ENCODE measurements around the gene ADAMTS8.

The ADAMTS8 gene

GRCh38 chr11:130396965-130397364, 31.4 kb downstream of the ADAMTS8 start:
- DNase-seq (ENCODE audit: low read depth) = no peak

GRCh38 chr11:130394615-130395014, 33.8 kb downstream of the ADAMTS8 start:
- DNase-seq (ENCODE audit: low read depth) = no peak

GRCh38 chr11:130391711-130392110, 36.7 kb downstream of the ADAMTS8 start:
- no peak for DNase-seq (ENCODE audit: low read depth)

- DNase-seq (ENCODE audit: low read depth) = peak; percentile 32
Observed at GRCh38 chr11:130390071-130390758, 38.2 kb downstream of the ADAMTS8 start.

GRCh38 chr11:130389335-130389935, 39.0 kb downstream of the ADAMTS8 start:
- DNase-seq (ENCODE audit: low read depth) = no peak

- no peak for DNase-seq (ENCODE audit: low read depth)
Observed at GRCh38 chr11:130388607-130389205, 39.7 kb downstream of the ADAMTS8 start.

GRCh38 chr11:130386056-130386455, 42.4 kb downstream of the ADAMTS8 start:
- DNase-seq (ENCODE audit: low read depth) = no peak

GRCh38 chr11:130383344-130384211, 44.8 kb downstream of the ADAMTS8 start:
- DNase-seq (ENCODE audit: low read depth) = no peak

GRCh38 chr11:130381317-130381716, 47.1 kb downstream of the ADAMTS8 start:
- no peak for DNase-seq (ENCODE audit: low read depth)

- no peak for DNase-seq (ENCODE audit: low read depth)
Observed at GRCh38 chr11:130380778-130381177, 47.6 kb downstream of the ADAMTS8 start.

- DNase-seq (ENCODE audit: low read depth) = no peak
Observed at GRCh38 chr11:130379276-130379675, 49.1 kb downstream of the ADAMTS8 start.

GRCh38 chr11:130370845-130371590, 57.4 kb downstream of the ADAMTS8 start:
- DNase-seq (ENCODE audit: low read depth) = no peak

- DNase-seq (ENCODE audit: low read depth) = no peak
Observed at GRCh38 chr11:130369713-130370112, 58.7 kb downstream of the ADAMTS8 start.

GRCh38 chr11:130369141-130369691, 59.2 kb downstream of the ADAMTS8 start:
- DNase-seq (ENCODE audit: low read depth) = peak; percentile 10

GRCh38 chr11:130359419-130359818, 69.0 kb downstream of the ADAMTS8 start:
- DNase-seq (ENCODE audit: low read depth) = no peak

GRCh38 chr11:130358398-130358797, 70.0 kb downstream of the ADAMTS8 start:
- DNase-seq (ENCODE audit: low read depth) = no peak

All from GM04504 (cell line).